ENCODE data around the gene CLIC4. TPM values are rescaled to one million over a fixed set of nuclear protein-coding genes. Genes with fewer than 3 reads are reported as not detected.

The CLIC4 gene
- total and polyA plus RNA-seq, 2 donors (not counting 1 experiment from before 2014, with no cell fraction given): 28.5 to 123 TPM

DNA sequence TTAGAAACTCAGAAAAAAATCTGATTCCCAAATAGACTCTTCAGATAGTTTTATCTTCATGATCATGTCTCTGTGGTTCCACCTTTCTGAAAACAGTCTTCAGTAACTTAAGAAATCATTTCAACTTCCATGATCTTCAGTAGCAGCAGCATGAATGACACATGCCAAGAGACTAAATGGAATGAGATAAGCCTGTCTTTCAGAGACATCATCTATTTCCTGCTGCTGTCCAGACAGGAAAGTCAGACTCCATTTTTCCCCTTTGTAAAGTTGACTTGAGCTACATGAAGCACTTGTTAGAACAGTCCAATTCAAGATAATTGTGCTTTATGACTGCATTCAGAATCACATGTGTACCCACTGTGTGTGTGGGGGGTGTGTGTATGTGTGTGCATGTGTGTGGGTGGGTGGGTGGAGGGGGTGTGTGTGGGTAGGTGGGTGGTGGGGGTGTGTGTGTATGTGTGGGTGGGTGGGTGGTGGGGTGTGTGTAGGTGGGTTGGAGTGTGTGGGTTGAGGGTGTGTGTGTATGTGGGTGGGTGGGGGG, 58.8 kb downstream of the CLIC4 start:
- intact Hi-C loops (cut with micrococcal nuclease): loop anchor here (5.0 kb wide), 1 partner anchor 57 kb away; the partner anchor contains the start of gene CLIC4
- Mint-ChIP-seq H3K9me3 (ENCODE audit: insufficient read depth) (no peaks in the 10 kb centered on the region), H3K27me3 (no peaks in the 10 kb centered on the region), H3K27ac (no peak overlapping the region), H3K4me1 (peaks cover 38% of the 10 kb centered on the region), H3K4me3 (no peak overlapping the region)
- POLR2A ChIA-PET: interaction anchor here (0.6 to 0.7 kb wide), 2 partner anchors 19 to 29 kb away, joined by 5 to 8 read pairs; no protein-coding TSS in a partner anchor
- Histone ChIP-seq H3K4me1 (ENCODE audit: control insufficient read depth in 2 of 2, insufficient read depth in 2 of 2, low read length in 2 of 2) (peaks cover 10 to 20% of the 10 kb centered on the region in 2 donors), H2AFZ (ENCODE audit: insufficient read depth, low read depth, low read length, poor library complexity, severe bottlenecking) (no peak overlapping the region), H3K27ac (ENCODE audit: low read length in 2 of 2) (peak overlapping the region in 1 of 2 donors; percentile 19), H3K4me2 (replicated peaks; ENCODE audit: low read depth, low read length, poor library complexity, severe bottlenecking) (no peak overlapping the region), H3K27me3 (replicated peaks in 1 of 4; ENCODE audit: control extremely low read depth in 1 of 4, control insufficient read depth in 3 of 4, insufficient read depth in 4 of 4, low read length in 3 of 4) (no peaks in the 10 kb centered on the region), H3K36me3 (replicated peaks in 1 of 2; ENCODE audit: control extremely low read depth in 1 of 2, control insufficient read depth in 1 of 2, extremely low read depth in 1 of 2, insufficient read depth in 2 of 2, low read length in 1 of 2) (peaks cover 5 to 7% of the 10 kb centered on the region in 2 experiments), H3K79me2 (ENCODE audit: control insufficient read depth, insufficient read depth, low read length) (peaks cover 72% of the 10 kb centered on the region), H3K9ac (ENCODE audit: low read length) (no peak overlapping the region), H4K20me1 (ENCODE audit: control insufficient read depth, insufficient read depth, low read length, poor library complexity, severe bottlenecking) (peaks cover 55% of the 10 kb centered on the region), H3K4me3 (ENCODE audit: control extremely low read depth in 1 of 5, extremely low read depth in 1 of 5, insufficient read depth in 1 of 5, low read depth in 2 of 5, low read length in 4 of 5) (no peak overlapping the region), H3K9me3 (ENCODE audit: control extremely low read depth in 1 of 3, control insufficient read depth in 2 of 3, insufficient read depth in 1 of 3, low read length in 2 of 3) (peaks cover 1 to 4% (median 3%) of the 10 kb centered on the region in 3 donors)
- CTCF ChIA-PET: interaction anchor here (0.6 to 4.9 kb wide), 3 partner anchors 27 to 114 kb away, joined by 3 to 28 read pairs (median 5); no protein-coding TSS in a partner anchor
- no peak for TF ChIP-seq CTCF (IDR thresholded peaks at IDR 0.05)
- no peak for TF ChIP-seq EZH2 (IDR thresholded peaks at IDR 0.05; ENCODE audit: borderline replicate concordance, insufficient read depth, low read depth, low read length, poor library complexity, severe bottlenecking)
- no peak for DNase-seq
- ATAC-seq (ENCODE audit: low read depth): no peak

Data from B cell (primary cell).